Retina (tissue), 1 donor: ENCODE results near the gene NOX4.
"Not testable (repeated sequence)": the region's sequence is repeated elsewhere in the genome, so short reads cannot be mapped to it uniquely, and the experiment has no call there.

ENCODE experiments used
- DNase-seq: peaks from one replicate; pipeline ENCODE4 v3.0.0-alpha.2; 2016

The NOX4 gene

GRCh38 chr11:89457190-89457589 is 34.0 kb downstream of the NOX4 start:
- no peak for DNase-seq

GRCh38 chr11:89456681-89457080 is 34.5 kb downstream of the NOX4 start:
- no peak for DNase-seq

- no peak for DNase-seq
Measured at GRCh38 chr11:89452780-89453179, 38.4 kb downstream of the NOX4 start.

GRCh38 chr11:89447845-89448244 is 43.3 kb downstream of the NOX4 start:
- DNase-seq = no peak

GRCh38 chr11:89443361-89444322 is 47.5 kb downstream of the NOX4 start:
- peak; percentile 76 for DNase-seq

GRCh38 chr11:89442801-89443200 is 48.4 kb downstream of the NOX4 start:
- no peak for DNase-seq

GRCh38 chr11:89441606-89442005 is 49.6 kb downstream of the NOX4 start:
- DNase-seq = no peak

- no peak for DNase-seq
Measured at GRCh38 chr11:89437317-89437716, 53.9 kb downstream of the NOX4 start.

GRCh38 chr11:89436071-89436470 is 55.1 kb downstream of the NOX4 start:
- no peak for DNase-seq

- no peak for DNase-seq
Measured at GRCh38 chr11:89433278-89433677, 57.9 kb downstream of the NOX4 start.

GRCh38 chr11:89432182-89432581 is 59.0 kb downstream of the NOX4 start:
- DNase-seq = not testable (repeated sequence)

GRCh38 chr11:89426501-89426900 is 64.7 kb downstream of the NOX4 start:
- not testable (repeated sequence) for DNase-seq

- no peak for DNase-seq
Measured at GRCh38 chr11:89421718-89422117, 69.5 kb downstream of the NOX4 start.

GRCh38 chr11:89420981-89421380 is 70.2 kb downstream of the NOX4 start:
- DNase-seq = no peak

GRCh38 chr11:89416961-89417360 is 74.2 kb downstream of the NOX4 start:
- DNase-seq = no peak

- not testable (repeated sequence) for DNase-seq
Measured at GRCh38 chr11:89411112-89411511, 80.1 kb downstream of the NOX4 start.

GRCh38 chr11:89410666-89411065 is 80.5 kb downstream of the NOX4 start:
- DNase-seq = not testable (repeated sequence)

- not testable (repeated sequence) for DNase-seq
Measured at GRCh38 chr11:89408441-89408840, 82.7 kb downstream of the NOX4 start.

GRCh38 chr11:89405629-89406028 is 85.5 kb downstream of the NOX4 start:
- DNase-seq = no peak

GRCh38 chr11:89391654-89392053 is 99.5 kb downstream of the NOX4 start:
- DNase-seq = not testable (repeated sequence)

GRCh38 chr11:89387501-89387900 is 103.7 kb downstream of the NOX4 start:
- DNase-seq = not testable (repeated sequence)

GRCh38 chr11:89382986-89383385 is 108.2 kb downstream of the NOX4 start:
- not testable (repeated sequence) for DNase-seq

GRCh38 chr11:89381094-89381493 is 110.1 kb downstream of the NOX4 start:
- no peak for DNase-seq

GRCh38 chr11:89379976-89380771 is 111.0 kb downstream of the NOX4 start:
- DNase-seq = not testable (repeated sequence)
